ENCODE measurements around the gene GPR15.

The GPR15 gene

GRCh38 chr3:98519351-98519750 lies 12.4 kb upstream of the GPR15 start:
- peak overlapping the region; percentile 91 for H3K27ac Mint-ChIP-seq
- peaks cover 85% of the 10 kb centered on the region for H3K36me3 Mint-ChIP-seq
- CTCF ChIA-PET: no interaction called here
- peaks cover 3% of the 10 kb centered on the region for H3K9me3 Mint-ChIP-seq
- peak overlapping the region; percentile 92 for H3K4me3 Mint-ChIP-seq
- peaks cover 80% of the 10 kb centered on the region for H3K4me1 Mint-ChIP-seq
- H3K27me3 Mint-ChIP-seq: peaks cover 5% of the 10 kb centered on the region
- no peak for DNase-seq

GRCh38 chr3:98521897-98522543 lies 9.8 kb upstream of the GPR15 start:
- CTCF ChIA-PET: interaction anchor here (1.0 kb wide), 3 partner anchors 49 to 52 kb away, joined by 3 read pairs; no protein-coding TSS in a partner anchor
- Mint-ChIP-seq H3K36me3 (peaks cover 75% of the 10 kb centered on the region), H3K27ac (peak overlapping the region; percentile 91), H3K4me3 (peak overlapping the region; percentile 92), H3K9me3 (peaks cover 11% of the 10 kb centered on the region), H3K27me3 (peaks cover 5% of the 10 kb centered on the region), H3K4me1 (peaks cover 74% of the 10 kb centered on the region)
- DNase-seq: peak; percentile 63

DNA sequence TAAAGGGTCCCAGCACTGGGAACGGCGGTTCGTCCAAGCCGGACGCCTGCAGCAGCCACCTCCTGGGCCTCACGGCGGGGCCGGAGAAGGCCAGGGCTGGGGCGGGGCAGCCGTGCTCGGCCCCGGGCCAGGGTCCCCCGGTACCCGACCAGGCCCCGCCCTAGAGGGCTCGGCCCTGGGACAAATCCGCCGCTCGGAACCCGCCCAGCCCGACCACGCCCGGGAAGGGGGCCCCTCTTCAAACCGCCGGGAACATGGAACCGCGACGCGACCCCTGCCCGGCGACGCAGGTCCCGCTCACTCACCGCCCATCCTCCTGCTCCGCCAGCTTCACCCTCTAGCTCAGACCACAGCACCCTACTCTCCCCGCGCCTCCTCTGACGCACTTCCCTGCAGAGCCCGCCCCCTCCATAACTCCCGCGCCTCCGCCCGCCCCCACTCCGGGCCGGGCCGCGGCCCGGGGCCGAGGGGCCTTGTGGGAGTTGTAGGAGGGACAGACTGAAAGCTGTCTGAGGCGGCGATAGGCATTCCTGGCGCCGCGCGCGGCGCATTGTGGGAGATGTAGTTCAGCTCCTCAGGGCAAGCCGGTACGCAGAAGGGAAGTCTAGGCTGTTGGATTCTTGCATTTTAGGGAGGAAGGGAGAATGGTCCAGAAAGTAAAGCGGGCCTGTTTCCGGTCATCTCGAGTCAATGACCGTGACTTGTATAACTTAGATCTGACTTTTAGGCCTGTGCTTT lies 9.1 kb upstream of the GPR15 start, which contains the start of gene CLDND1:
TSS of gene CLDND1 (minus strand) at position 359 of the 738 bp plus-strand sequence. CDS start 1,478 bp downstream, outside the sequence.
- peaks cover 72% of the 10 kb centered on the region for H3K36me3 Mint-ChIP-seq
- CTCF ChIA-PET: interaction anchor here (0.8 to 1.5 kb wide), 3 partner anchors 34 to 52 kb away, joined by 3 read pairs; no protein-coding TSS in a partner anchor
- peak within 1 kb of the TSS; percentile 99 for H3K27ac Mint-ChIP-seq
- DNase-seq: peak; percentile 97
- H3K27me3 Mint-ChIP-seq: peaks cover 5% of the 10 kb centered on the region
- H3K4me1 Mint-ChIP-seq: peaks cover 72% of the 10 kb centered on the region
- H3K4me3 Mint-ChIP-seq: peak within 1 kb of the TSS; percentile 92
- peaks cover 11% of the 10 kb centered on the region for H3K9me3 Mint-ChIP-seq

DNA sequence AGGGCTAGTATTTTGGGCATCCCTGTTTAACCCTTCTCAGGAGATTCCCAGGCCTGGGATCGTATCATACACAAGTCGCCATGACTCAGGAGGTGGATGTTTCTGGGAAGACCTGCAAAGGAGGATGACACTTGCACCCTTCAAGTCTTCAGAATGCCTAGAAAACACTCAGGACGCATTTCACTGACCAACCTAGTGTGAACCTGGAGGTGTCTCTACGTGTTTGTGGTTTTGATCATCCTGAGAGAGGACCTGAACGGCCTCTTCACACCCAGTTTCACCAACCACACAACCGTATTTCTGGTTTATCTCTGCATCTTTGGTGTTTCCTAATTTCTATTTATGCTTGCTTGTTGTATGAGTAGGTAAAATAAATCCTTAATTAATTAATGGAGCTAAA lies 6.3 kb upstream of the GPR15 start:
- no peak for DNase-seq
- Mint-ChIP-seq H3K9me3 (peaks cover 11% of the 10 kb centered on the region), H3K4me3 (no peak overlapping the region), H3K27ac (no peak overlapping the region), H3K36me3 (peaks cover 48% of the 10 kb centered on the region), H3K27me3 (peaks cover 5% of the 10 kb centered on the region), H3K4me1 (peaks cover 58% of the 10 kb centered on the region)
- CTCF ChIA-PET: interaction anchor here (1.4 kb wide), 1 partner anchor 48 kb away, joined by 3 read pairs; no protein-coding TSS in a partner anchor

DNA sequence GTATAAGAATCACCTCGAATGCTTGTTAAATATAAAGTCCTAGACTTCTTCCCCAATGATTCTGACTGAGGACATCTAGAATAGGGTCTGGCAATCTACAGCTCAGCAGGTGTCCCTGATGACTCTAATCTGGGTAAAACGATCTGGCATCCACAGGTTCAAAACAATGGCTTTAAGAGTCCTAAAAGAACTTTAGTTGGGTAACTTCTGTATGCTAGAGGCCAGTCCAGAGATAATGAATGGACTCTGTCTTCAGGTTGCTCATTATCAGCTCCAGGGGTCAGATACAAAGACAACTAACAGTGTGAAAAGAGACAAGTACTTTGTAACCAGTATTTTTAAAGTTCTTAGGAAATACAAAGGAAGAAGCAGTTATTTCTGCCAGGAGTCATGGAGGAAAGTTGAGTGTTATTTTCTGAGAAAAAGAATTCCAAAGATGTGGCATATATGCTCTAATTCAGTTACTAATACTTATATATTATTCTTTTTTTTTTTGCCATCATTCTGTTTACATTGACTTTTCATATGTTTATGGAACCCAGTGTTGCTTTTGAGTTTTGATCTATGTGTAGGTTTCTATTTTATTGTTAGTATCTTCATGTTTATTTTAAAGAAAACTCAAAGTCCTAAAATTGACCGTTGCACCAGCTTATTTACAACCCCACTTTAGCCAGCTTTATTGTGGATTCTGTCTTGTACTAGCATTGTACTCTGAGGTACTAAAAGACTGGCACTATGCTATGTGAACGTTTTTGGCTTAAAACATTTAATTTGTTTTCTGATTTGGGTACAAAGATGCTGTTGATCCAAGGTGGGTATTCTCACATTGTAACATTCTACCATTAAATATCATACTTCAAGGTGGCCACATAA lies 3.1 kb upstream of the GPR15 start:
- Mint-ChIP-seq H3K27ac (no peak overlapping the region), H3K36me3 (peaks cover 45% of the 10 kb centered on the region), H3K4me1 (peaks cover 70% of the 10 kb centered on the region), H3K9me3 (peaks cover 11% of the 10 kb centered on the region), H3K4me3 (no peak overlapping the region), H3K27me3 (no peaks in the 10 kb centered on the region)
- CTCF ChIA-PET: no interaction called here
- no peak for DNase-seq

- Mint-ChIP-seq H3K4me3 (no peak overlapping the region), H3K27ac (no peak overlapping the region), H3K4me1 (peaks cover 65% of the 10 kb centered on the region), H3K36me3 (peaks cover 36% of the 10 kb centered on the region), H3K9me3 (peaks cover 3% of the 10 kb centered on the region), H3K27me3 (no peaks in the 10 kb centered on the region)
- no peak for DNase-seq
- CTCF ChIA-PET: no interaction called here
Observed at GRCh38 chr3:98529856-98530459, 1.8 kb upstream of the GPR15 start.

DNA sequence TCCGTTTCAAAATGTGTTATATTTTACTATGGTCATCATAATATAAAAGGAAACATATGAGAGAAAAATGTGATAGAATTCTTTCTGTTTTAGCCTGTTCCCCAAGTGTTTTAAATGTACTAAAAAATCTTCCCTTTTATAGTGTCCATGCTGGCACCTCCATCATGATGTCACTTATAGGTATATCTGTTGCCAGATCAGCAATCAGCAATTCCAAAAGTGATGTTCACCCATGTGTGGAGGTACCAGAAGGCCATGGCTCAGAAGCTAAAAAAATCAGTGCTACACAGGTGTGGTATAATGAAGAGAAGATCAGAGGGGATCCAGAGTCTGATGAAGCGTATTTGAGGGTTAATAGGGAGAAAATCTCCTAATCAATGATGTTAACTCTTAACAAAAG lies 1.1 kb upstream of the GPR15 start:
- CTCF ChIA-PET: no interaction called here
- H3K9me3 Mint-ChIP-seq: peaks cover 1% of the 10 kb centered on the region
- peaks cover 30% of the 10 kb centered on the region for H3K36me3 Mint-ChIP-seq
- peaks cover 58% of the 10 kb centered on the region for H3K4me1 Mint-ChIP-seq
- H3K4me3 Mint-ChIP-seq: no peak overlapping the region
- DNase-seq: no peak
- H3K27me3 Mint-ChIP-seq: no peaks in the 10 kb centered on the region
- H3K27ac Mint-ChIP-seq: no peak overlapping the region

DNA sequence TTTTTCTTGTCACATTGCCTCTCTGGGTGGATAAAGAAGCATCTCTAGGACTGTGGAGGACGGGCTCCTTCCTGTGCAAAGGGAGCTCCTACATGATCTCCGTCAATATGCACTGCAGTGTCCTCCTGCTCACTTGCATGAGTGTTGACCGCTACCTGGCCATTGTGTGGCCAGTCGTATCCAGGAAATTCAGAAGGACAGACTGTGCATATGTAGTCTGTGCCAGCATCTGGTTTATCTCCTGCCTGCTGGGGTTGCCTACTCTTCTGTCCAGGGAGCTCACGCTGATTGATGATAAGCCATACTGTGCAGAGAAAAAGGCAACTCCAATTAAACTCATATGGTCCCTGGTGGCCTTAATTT lies 478 bp downstream of the GPR15 start:
- Mint-ChIP-seq H3K9me3 (no peaks in the 10 kb centered on the region), H3K36me3 (peaks cover 27% of the 10 kb centered on the region), H3K4me3 (peak overlapping the region; percentile 70), H3K27ac (peak overlapping the region; percentile 86), H3K27me3 (no peaks in the 10 kb centered on the region), H3K4me1 (peaks cover 66% of the 10 kb centered on the region)
- CTCF ChIA-PET: no interaction called here
- DNase-seq: no peak

GRCh38 chr3:98532709-98533571 lies 1.2 kb downstream of the GPR15 start:
- Mint-ChIP-seq H3K4me1 (peaks cover 63% of the 10 kb centered on the region), H3K27ac (peak overlapping the region; percentile 86), H3K27me3 (no peaks in the 10 kb centered on the region), H3K9me3 (no peaks in the 10 kb centered on the region), H3K36me3 (peaks cover 26% of the 10 kb centered on the region), H3K4me3 (peak overlapping the region; percentile 70)
- CTCF ChIA-PET: interaction anchor here (0.6 to 0.7 kb wide), 2 partner anchors 19 to 23 kb away, joined by 3 read pairs; no protein-coding TSS in a partner anchor
- no peak for DNase-seq

DNA sequence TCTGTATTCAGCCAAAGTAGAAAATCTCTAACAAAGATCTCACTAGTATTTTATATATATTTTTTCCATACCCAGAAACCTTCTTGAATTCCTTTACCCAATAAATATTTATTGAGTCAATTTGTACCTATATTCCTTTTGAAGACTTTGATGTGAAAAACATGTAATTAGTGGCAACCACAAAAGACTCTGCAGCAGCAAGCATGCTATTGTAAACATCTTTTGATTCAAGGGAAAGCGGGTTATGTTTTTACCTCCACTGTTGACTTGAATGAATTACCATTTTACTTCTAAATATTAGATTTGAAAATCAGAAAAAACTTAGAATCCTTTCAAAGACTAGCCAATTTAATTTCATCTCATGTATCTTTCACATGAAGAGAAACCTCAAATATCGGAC lies 2.4 kb downstream of the GPR15 start:
- H3K36me3 Mint-ChIP-seq: peaks cover 29% of the 10 kb centered on the region
- DNase-seq: no peak
- H3K9me3 Mint-ChIP-seq: no peaks in the 10 kb centered on the region
- H3K27ac Mint-ChIP-seq: no peak overlapping the region
- peak overlapping the region; percentile 70 for H3K4me3 Mint-ChIP-seq
- no peaks in the 10 kb centered on the region for H3K27me3 Mint-ChIP-seq
- H3K4me1 Mint-ChIP-seq: peaks cover 62% of the 10 kb centered on the region
- CTCF ChIA-PET: interaction anchor here (1.5 kb wide), 1 partner anchor 38 kb away, joined by 3 read pairs; no protein-coding TSS in a partner anchor

- H3K27ac Mint-ChIP-seq: no peak overlapping the region
- CTCF ChIA-PET: interaction anchor here (1.4 to 1.5 kb wide), 2 partner anchors 11 to 38 kb away, joined by 3 read pairs; no protein-coding TSS in a partner anchor
- H3K4me3 Mint-ChIP-seq: peak overlapping the region; percentile 12
- H3K4me1 Mint-ChIP-seq: peaks cover 66% of the 10 kb centered on the region
- peaks cover 28% of the 10 kb centered on the region for H3K36me3 Mint-ChIP-seq
- H3K9me3 Mint-ChIP-seq: no peaks in the 10 kb centered on the region
- DNase-seq: no peak
- no peaks in the 10 kb centered on the region for H3K27me3 Mint-ChIP-seq
Observed at GRCh38 chr3:98534734-98535133, 3.0 kb downstream of the GPR15 start.

DNA sequence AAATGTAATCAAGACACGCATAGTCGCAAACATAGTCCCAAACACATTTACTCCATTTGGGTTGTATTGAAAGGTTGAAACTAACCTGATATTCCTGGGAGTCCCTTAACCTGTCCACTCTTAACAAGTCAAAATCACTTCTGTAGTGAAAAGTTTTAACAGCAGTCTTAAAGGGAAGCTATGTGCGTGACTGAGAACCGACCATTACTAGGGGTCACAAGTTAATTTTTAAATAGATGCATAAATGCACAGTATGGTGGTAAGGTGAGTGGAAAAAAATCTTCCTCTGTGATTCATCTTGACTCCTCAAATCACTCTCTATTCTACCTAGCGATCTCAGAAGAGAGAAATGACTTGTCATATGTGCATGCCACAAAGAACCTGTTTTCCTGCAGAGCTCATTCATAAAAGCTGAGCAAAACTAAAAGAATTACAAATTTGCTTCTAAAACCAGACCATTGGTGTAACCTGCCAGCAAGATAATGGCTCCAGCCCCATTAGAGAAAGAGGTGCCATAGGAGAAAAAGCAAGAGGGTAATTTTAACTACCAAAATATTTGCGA lies 4.8 kb downstream of the GPR15 start:
- no peaks in the 10 kb centered on the region for H3K9me3 Mint-ChIP-seq
- CTCF ChIA-PET: interaction anchor here (0.8 to 3.0 kb wide), 6 partner anchors 14 to 37 kb away, joined by 3 to 14 read pairs (median 4); no protein-coding TSS in a partner anchor
- no peaks in the 10 kb centered on the region for H3K27me3 Mint-ChIP-seq
- H3K4me1 Mint-ChIP-seq: peaks cover 68% of the 10 kb centered on the region
- DNase-seq: no peak
- H3K4me3 Mint-ChIP-seq: peak overlapping the region; percentile 43
- H3K27ac Mint-ChIP-seq: peak overlapping the region; percentile 88
- H3K36me3 Mint-ChIP-seq: peaks cover 23% of the 10 kb centered on the region
